GM19238 (cell line): ENCODE data around the gene TMEM92.
"Not testable (repeated sequence)": the region's sequence is repeated elsewhere in the genome, so short reads cannot be mapped to it uniquely, and the experiment has no call there.

ENCODE experiments used
- DNase-seq: peaks from one replicate; pipeline ENCODE4 v3.0.0; 2011; ENCODE audit warnings: low spot score; ENCODE audit not compliant: insufficient read length

Gene TMEM92

DNA sequence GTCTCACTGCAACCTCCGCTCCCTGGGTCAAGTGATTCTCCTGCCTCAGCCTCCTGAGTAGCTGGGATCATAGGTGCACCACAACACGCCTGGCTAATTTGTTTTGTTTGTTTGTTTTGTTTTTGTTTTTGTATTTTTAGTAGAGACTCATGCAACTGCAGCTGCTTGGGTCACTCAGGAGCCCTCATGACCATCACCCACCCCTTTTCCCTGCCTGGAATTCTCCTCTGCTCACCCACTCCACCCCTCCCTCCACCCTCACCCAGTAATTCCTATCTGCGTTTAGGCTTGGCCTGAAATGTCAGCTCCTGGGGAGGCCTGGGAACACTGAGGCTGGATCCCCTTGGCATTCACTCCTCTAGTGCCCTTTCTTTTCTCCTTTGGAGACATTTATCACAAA lies 25.5 kb downstream of the TMEM92 start:
- no peak for DNase-seq

DNA sequence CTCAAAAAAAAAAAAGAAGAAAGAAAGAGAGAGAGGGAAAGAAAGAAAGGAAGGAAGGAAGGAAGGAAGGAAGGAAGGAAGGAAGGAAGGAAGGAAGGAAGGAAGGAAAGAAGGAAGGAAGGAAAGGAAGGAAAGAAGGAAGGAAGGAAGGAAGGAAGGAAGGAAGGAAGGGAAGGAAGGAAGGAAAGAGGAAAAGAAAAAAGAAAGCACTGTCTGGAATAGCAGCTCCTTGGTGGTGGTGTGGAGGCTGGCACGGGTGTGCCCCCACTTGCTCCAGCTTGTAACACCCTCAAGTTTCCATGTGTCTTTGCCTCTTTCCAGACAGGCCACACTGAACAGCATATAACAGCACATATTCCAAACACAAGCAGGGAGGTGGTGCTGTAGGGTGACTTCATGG lies 26.6 kb downstream of the TMEM92 start:
- not testable (repeated sequence) for DNase-seq

DNA sequence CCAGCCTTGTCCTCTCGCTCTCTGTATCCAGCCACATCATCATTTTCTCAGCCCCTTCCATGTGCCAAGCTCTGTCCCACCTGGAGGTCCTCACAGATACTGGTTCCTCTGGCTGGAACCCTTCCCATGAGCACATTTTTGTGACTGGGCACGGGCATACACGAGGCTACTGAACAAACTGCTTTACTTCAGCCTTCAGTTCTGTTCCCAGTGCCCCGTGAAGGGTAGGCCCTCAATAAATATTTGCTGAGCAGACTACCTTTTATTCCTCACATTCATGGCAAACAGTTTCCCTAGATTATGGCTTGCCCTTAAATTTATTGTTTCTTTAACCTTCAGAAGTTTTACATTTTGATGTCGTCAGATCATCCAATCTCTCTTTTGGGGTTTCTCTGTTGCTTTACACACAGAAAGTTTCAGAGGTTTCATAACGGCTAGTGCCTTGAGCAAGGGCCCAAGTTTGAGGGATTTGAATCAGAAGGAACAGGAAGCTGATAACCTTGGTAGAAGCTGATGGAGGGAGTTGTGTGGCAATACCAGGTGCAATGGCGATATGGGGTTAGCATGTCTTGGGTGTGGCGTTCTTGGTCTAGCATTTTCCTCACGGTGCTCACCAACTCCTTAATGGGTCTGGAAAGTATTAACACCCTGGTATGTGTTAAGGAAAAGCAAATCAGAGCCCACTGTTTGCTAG lies 27.8 kb downstream of the TMEM92 start:
- DNase-seq, result no peak

DNA sequence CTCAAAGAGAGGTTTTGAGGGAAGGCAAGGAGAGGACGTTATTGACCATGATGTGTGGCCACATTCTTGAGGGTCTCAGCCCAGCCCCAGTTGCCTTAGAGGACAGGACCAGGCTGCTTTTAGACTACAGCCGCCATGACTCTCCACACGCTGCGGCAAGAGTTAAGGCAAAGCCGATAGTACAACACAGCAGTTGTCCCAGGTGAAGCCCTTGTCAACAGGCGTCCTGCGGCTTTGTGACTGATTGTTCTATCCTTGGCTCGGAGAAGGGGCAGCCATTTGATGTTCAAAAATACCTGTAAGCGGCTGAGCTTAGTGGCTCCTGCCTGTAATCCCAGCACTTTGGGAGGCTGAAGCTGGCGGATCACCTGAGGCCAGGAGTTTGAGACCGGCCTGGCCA lies 28.8 kb downstream of the TMEM92 start:
- DNase-seq, result no peak

DNA sequence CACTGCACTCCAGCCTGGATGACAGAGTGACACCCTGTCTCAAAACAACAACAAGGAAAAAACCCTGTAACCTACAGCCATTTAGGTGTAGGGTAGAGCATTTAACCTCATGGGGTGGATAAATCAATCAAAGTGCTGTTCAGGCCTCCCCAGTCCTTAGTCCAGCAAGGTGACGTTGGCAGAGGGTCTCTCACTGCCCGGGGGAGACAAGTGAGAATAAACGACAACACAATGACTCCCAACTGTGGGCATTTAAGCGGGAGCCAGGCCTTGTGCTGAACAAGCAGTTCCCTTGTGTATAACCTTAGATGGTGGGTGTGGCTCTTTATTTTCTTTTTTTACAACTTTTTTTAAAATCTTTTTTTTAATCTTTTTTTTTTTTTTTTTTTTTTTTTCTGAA lies 29.3 kb downstream of the TMEM92 start:
- DNase-seq, result no peak

DNA sequence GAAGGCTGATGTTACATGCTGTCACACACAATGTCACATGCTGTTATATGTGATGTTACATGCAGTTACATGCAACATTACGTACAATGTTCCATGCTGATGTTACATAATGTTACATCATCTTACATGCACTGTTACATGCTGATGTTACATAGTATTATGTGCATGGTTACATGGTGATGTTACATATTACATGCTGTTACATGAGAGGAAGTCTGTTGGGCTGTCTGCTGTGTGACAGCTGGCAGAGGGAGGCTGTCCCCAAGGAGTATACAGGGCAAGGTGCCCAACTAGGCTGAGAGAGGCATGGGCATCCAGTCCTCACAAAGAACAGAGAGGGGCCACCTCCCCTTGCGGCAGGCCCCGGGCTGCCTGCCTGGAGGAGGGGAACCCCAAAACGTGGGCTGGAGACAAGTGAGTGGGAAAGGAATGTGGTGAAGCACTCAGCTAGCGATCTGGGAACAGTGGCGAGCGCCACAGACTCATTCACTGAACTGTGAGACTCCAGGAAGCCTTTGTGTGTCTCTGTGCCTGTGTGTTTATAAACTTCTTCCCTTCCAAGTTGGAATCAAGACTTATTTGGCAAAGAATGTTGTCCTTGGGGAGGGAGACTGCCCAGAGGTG lies 30.6 kb downstream of the TMEM92 start:
- no peak for DNase-seq

DNA sequence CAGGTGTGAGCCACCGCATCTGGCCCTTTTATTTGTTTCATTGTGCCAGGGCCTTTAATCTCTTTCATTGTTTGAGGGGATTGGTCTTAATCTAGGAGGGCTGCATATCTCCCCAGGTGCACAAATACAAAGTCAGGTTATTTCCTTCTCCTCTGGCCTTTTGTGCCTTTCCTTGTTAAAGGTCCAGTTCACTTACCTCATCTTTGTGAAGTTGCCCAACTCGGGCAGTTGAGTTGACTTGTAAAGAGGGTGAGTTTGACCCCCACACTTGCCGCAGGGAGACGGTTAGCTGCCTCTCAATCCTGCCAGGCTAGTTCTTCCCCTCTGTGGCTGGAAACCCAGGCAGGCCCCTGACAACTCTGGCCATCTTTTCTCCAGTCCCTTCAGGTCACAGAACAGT lies 33.4 kb downstream of the TMEM92 start:
- DNase-seq, result no peak

DNA sequence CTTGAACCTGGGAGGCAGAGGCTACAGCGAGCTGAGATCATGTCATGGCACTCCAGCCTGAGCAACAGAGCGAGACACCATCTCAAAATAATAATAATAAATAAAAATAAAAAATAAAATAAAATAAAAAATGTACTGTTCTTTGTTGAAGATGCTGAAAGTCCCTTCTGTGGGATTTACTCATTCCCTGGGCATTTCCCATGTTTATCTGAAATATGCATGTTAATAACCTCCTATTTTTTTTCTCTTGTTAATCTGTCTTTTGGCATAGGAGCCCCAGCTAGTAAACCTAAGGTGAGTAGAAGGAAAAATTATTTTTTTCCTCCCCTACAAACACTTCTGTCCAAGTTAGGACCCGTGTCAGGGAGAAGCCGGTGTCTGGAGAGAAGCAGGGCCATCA lies 34.4 kb downstream of the TMEM92 start:
- DNase-seq, result no peak

DNA sequence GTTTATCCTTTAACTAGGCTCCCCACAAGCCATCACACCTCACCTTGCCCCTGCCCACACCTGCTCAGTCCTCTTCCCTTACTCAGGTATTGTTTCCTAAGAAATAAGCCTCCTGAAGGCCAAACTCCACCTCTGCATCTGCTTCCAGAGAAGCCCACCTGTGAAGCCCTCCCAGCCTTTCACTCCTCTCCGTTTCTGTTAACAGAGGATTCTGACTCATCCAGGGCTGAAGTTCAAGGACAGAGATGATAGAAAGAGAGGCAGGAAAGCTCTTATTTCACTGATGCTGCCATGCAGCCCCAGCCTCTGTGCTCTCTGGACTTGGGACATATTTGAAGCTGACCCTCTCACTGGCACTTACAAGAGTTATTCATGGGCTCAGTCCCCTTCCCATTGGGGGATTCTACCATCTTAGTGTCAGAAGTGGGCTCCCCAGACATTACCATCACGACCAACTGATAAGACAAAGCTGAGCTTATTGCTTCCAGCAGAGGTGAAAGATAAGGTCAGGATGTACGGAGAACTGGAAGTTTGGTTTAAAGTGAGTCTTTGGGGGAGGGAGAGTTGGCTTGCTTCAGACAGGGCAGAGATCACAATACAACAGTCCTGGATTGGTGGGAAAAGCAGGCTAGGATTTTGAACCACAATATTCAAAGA lies 36.3 kb downstream of the TMEM92 start:
- no peak for DNase-seq

DNA sequence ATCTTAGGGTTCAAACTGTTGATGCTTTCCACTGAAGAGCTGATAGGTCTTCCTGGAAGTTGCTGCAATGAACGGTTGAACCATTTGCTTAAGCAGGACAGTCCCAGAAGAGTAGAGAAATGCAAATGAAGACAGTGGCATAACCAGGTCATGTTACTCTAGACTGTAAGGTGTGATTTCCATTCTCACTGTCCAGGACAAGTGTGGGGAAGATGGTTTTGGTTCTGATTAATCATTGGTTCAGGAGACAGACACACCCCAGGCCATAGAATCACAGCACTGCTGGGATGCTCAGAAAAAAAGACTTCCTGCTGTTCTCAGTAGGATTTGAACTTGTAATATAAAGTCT lies 36.8 kb downstream of the TMEM92 start:
- no peak for DNase-seq

DNA sequence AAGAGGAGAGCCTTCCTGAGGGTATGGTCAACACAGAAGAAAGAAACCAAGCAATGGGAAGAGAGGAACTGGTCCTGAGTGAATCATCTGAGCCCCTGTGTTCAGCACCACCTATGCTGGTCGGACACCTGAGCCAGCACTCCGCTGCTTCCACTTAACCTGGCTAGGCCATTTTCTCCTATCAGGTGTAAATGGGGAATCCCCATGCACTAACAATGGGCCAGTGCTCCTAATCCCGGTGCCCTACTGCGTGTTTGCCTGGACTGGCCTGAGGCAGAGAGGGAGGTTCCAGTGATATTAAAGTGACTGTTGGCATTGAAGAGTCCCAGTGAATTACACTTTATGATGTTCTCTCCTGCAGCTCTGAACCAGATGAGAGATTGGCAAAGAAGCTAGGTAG lies 37.2 kb downstream of the TMEM92 start:
- DNase-seq, result no peak

DNA sequence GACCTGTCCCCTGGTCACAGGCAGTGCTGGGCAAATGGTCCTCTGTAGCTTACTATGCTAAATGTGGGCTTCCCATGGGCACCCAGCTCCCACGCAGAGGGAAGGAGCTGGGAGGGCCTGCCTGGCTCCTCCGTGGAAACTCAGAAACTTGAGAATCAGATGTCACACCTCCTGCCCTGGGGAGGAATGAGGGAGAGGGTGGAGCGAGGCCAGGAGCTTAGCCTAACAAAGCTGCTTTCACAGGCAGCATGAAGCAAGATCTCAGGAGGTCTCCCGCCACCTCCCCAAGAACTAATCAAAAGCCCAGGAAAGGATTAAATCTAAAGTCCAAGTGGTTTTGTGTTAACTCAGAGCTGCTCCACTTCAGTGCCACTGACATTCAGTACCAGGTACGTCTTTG lies 38.0 kb downstream of the TMEM92 start:
- no peak for DNase-seq

DNA sequence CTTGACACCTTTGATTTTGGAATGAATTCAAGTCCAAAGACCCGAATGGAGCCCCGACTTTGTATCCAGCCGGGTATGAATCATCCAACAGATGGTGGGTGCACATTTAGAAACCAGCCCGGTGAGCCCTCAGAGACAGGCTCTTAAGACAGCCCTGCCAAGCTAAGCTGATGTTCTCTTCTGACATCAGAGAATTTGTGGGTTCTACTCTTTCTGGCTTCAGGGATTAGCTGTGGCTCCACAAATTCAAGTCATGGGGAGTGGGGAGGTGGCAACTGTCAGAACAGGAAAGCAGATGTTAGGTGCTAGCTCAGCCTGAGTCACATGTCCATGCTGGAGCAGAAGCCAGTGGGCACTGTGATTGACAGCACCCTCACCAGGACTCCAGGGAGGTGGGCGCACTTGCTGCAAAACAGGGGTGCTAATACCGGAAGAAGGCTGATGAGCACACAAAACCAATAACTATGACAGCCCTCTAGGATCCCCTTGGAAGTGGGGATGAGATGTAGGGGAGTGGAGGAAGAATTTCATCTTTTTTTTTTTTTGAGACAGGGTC lies 40.3 kb downstream of the TMEM92 start:
- DNase-seq, result no peak

DNA sequence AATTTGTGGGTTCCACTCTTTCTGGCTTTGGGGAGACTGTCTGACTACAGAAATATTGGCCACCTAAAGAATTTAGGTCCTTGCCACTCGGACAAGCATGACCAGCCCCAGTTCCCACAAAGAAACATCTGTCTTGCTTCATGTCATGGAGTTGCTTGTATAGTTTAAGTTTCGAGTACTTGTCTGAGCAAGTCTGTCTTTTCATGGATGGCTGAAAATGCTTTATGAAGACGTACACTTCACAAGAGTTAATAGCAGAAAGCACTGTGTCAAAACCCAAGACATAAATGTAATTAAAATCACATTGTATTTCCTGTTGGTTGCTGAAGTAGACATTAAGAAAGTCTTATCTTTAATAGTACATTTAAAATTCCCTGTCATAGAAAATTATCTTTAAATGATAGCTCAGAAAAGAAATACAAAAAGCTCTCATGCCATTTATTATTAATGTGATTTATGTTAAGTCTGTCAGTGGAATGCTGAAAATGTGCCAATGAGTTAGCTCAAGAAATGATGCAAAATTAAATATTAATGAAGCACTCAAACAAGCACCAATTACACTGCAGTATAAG lies 41.8 kb downstream of the TMEM92 start:
- DNase-seq, result no peak

DNA sequence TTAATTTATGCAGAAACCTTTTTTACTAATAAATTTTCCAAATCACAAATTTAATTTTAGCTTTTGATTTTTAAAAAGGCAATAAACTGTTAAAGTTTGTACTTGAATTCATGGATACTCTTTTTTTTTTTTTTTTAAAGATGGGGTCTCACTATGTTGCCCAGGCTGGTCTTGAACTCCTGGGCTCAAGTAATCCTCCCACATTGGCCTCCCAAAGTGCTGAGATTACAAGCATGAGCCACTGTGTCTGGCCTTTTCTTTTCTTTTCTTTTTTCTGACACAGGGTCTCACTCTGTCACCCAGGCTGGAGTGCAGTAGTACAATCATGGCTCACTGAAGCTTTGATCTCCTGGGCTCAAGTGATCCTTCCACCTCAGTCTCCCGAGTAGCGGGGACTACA lies 42.4 kb downstream of the TMEM92 start:
- not testable (repeated sequence) for DNase-seq

DNA sequence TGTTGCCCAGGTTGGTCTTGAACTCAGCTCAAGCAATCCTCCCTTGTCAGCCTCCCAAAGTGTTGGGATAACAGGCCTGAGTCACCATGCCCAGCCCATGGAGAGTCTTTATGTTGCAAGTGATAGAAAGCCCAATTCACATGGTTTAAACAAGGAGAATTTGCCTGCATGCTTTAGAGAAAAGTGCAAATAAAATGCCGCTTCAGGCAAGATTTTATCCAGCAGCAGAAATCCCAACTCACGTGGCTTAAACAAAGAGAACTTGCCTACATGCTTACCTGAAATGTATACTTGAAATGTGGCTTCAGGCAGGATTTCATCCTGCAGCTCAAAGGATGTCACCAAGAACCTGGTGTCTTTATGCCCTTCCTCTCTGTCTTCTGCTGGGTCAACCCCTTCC lies 42.9 kb downstream of the TMEM92 start:
- no peak for DNase-seq

DNA sequence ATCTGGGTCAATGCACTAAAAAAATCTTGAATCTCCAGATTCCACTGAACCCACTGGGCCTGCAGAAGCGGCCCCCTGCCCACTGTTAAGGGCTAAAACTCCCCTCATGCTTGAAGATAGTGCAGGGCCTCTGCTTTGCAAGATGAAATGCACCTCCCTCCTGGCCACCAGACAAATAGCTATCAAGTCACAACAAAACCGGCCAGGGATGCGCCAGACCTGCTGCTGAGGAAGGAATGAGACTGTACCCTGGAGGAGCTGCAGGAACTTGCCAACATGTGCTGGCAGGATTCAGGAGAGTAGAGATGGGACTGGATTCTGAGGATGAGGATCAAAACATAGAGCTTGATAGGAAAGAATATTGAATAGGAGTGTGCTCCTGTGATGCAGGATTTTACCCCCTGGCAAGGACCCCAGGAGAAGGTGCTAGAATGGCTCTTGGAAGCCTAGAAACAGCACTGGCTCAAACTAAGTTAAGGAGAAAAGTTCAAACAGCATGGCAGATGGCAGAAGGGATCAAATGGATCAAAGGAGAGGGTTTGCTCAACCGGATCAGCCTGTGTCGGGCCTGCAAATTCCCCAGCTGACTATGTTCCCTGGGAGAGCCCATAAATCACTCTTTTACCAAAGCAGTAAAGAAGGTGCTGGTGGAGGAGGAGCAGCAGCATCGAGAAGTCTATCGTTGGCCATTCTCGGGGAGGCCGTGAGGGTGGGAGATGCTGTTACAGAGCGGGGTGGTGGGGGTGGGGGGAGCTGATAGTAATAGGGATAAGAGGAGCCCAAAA lies 44.4 kb downstream of the TMEM92 start:
- no peak for DNase-seq

DNA sequence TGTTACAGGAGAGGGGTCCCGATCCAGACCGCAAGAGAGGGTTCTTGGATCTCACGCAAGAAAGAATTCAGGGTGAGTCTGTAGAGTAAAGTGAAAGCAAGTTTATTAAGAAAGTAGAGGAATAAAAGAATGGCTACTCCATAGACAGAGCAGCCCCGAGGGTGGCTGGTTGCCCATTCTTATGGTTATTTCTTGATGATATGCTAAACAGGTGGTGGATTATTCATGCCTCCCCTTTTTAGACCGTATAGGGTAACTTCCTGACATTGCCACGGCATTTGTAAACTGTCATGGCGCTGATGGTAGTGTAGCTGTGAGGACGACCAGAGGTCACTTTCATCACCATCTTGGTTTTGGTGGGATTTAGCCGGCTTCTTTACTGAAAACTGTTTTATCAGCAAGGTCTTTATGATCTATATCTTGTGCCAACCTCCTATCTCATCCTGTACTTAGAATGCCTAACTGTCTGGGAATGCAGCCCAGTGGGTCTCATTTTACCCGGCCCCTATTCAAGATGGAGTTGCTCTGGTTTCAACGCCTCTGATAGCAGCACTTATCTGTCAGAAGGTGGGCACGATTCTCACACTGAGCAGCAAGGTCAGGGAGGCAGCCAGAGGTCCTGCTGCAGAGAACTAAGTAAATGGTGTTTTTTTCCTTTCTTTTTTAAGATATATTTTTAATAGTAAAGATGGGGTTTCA lies 45.2 kb downstream of the TMEM92 start:
- DNase-seq, result no peak

DNA sequence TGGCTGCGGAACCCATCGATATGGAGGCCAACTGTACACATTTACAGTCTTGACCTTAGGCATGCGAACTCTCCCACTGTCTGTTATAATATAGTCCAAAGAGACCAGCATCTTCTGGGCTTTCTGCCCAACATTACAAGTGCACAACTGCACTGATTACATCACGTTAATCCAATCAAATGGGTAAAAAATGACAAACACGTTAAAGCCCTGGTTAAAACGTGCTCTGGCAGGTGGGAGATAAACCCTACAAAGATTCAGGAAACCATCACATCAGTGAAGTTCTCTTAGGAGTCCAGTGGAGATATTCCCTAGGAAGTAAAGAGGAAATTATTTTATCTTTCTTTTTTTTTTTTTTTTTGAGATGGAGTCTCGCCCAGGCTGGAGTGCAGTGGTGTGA lies 48.0 kb downstream of the TMEM92 start:
- no peak for DNase-seq

DNA sequence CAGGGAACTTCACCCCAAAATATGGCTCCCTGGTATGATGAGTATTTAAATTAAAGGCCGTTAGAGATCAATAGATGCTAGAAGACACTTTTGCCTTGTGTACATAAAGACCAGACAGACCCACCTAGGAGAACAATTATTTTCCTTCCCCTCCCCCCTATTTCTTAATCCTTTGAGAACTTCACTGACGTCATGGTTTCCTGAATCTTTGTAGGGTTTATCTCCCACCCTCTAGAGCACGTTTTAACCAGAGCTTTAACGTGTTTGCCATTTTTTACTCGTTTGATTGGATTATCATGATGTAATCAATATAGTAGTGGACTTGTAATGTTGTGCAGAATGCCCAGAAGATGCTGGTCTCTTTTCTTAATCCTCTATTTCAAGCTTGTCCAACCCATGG lies 48.8 kb downstream of the TMEM92 start:
- no peak for DNase-seq

DNA sequence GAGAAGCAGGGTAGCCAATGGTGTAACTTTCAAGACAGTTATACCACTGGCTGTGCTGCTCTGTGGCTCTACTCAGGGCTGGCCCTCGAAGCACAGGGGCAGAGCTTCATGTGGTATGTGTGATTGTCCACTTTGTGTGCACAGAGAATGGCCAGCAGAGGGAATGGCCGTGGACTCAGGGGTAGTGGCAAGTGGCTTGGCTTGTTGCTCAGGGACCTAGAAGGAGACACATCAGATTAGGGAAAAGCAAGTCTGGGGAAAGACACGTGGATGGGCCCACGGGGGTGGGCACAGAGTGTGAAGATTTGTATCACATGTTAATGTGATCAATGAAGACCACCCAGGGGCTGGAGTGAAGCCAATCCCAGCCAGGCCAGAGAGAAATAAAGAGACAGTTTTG lies 51.6 kb downstream of the TMEM92 start:
- no peak for DNase-seq
